CD4-positive, alpha-beta memory T cell (primary cell): ENCODE results near the gene NRXN2. TPM values are rescaled to one million over a fixed set of nuclear protein-coding genes. Genes with fewer than 3 reads are reported as not detected.

Experiments
- CTCF ChIA-PET: fragments of 350-600 bp; sonication (Branson Sonifier 250); formaldehyde crosslinking; loops from one replicate; lab custom pipeline; 2021; ENCODE audit warnings: inconsistent platforms; ENCODE audit not compliant: partially characterized antibody; lab: Charles Lee
- POLR2A ChIA-PET: fragments of 350-600 bp; sonication (Branson Sonifier 250); formaldehyde crosslinking; loops from one replicate; lab custom pipeline; 2021; ENCODE audit not compliant: partially characterized antibody; lab: Charles Lee
- DNase-seq, 5 donors: peaks; one replicate each; pipeline versions ENCODE4 v3.0.0 to v3.0.0-alpha.2; 2020 to 2022; ENCODE audit warnings: mixed read lengths in 1 of 5
- H3K27ac ChIP-seq: one replicate; pipeline ENCODE4 v1.7.0; 2013; ENCODE audit warnings: low read depth, low read length
- H3K27me3 ChIP-seq: 2 replicates; pipeline ENCODE4 v1.7.0; 2013; ENCODE audit warnings: mild to moderate bottlenecking, low read length, moderate library complexity; ENCODE audit not compliant: insufficient read depth
- H3K36me3 ChIP-seq: 2 replicates; pipeline ENCODE4 v1.7.0; 2013; ENCODE audit warnings: mild to moderate bottlenecking, low read length, moderate library complexity; ENCODE audit not compliant: insufficient read depth
- H3K4me1 ChIP-seq: 2 replicates; pipeline ENCODE4 v1.7.0; 2013; ENCODE audit warnings: mild to moderate bottlenecking, low read length, moderate library complexity; ENCODE audit not compliant: insufficient read depth
- H3K4me3 ChIP-seq, 2 donors: one replicate each; pipeline ENCODE4 v1.7.0; 2013; ENCODE audit warnings: low read length in 2 of 2, mild to moderate bottlenecking in 1 of 2
- H3K9me3 ChIP-seq, 2 donors: one replicate each; pipeline ENCODE4 v1.7.0; 2013; ENCODE audit warnings: low read length in 2 of 2, control low read depth in 1 of 2; ENCODE audit not compliant: control insufficient read depth in 1 of 2
- H3K27ac Mint-ChIP-seq, 7 donors: one replicate each; pipeline ENCODE4 v1.8.0; 2020 to 2021; ENCODE audit warnings: mixed read lengths in 7 of 7, mild to moderate bottlenecking in 6 of 7, inconsistent platforms in 3 of 7, moderate library complexity in 3 of 7
- H3K27me3 Mint-ChIP-seq, 2 donors: one replicate each; pipeline ENCODE4 v1.8.0; 2020 to 2021; ENCODE audit warnings: mixed read lengths in 2 of 2
- H3K36me3 Mint-ChIP-seq, 2 donors: one replicate each; pipeline ENCODE4 v1.8.0; 2020 to 2021; ENCODE audit warnings: mixed read lengths in 2 of 2, inconsistent platforms in 1 of 2, mild to moderate bottlenecking in 1 of 2
- H3K4me1 Mint-ChIP-seq, 4 donors: one replicate each; pipeline ENCODE4 v1.8.0; 2020 to 2021; ENCODE audit warnings: mixed read lengths in 4 of 4, mild to moderate bottlenecking in 1 of 4
- H3K4me3 Mint-ChIP-seq, 8 donors: one replicate each; pipeline ENCODE4 v1.8.0; 2020 to 2021; ENCODE audit warnings: mixed read lengths in 8 of 8, mild to moderate bottlenecking in 7 of 8, moderate library complexity in 6 of 8, inconsistent platforms in 3 of 8
- H3K9me3 Mint-ChIP-seq, 8 donors: one replicate each; pipeline ENCODE4 v1.8.0; 2020 to 2021; ENCODE audit warnings: mixed read lengths in 8 of 8, mild to moderate bottlenecking in 5 of 8, inconsistent platforms in 3 of 8, moderate library complexity in 1 of 8
- intact Hi-C: fragments of 100-400 bp; cut with micrococcal nuclease; formaldehyde crosslinking; loops from one replicate; pipeline ENCODE4 v1.15.1; 2023
- polyA plus RNA-seq, 2 donors: library from polyadenylated mRNA; unstranded; fragments of 300-500 nt; fragmentation: Illumina TruSeq; gene quantifications; one replicate each; pipeline ENCODE4 v1.2.3, GENCODE V29; 2021
- total RNA-seq, 2 experiments: library from RNA; stranded (reverse); gene quantifications; one replicate each; pipeline ENCODE4 v1.2.3, GENCODE V29; 2021

NRXN2 gene
- total and polyA plus RNA-seq, 4 experiments from 2014 or later: 0.30 TPM; not detected in 3

GRCh38 chr11:64571050-64571409 lies 152.0 kb downstream of the NRXN2 start:
- DNase-seq: no peak
- H3K9me3 Mint-ChIP-seq: no peaks in the 10 kb centered on the region
- intact Hi-C loops: no loop called here
- H3K4me3 Mint-ChIP-seq: no peak overlapping the region
- H3K27me3 Mint-ChIP-seq: peaks cover 4 to 9% of the 10 kb centered on the region in 2 donors
- H3K36me3 Mint-ChIP-seq: no peaks in the 10 kb centered on the region
- no peak overlapping the region for H3K4me3 ChIP-seq
- H3K27ac Mint-ChIP-seq: no peak overlapping the region
- no peaks in the 10 kb centered on the region for H3K27me3 ChIP-seq
- CTCF ChIA-PET: no interaction called here
- H3K4me1 ChIP-seq: no peaks in the 10 kb centered on the region
- no peaks in the 10 kb centered on the region for H3K36me3 ChIP-seq
- no peak overlapping the region for H3K27ac ChIP-seq
- POLR2A ChIA-PET: no interaction called here
- peaks cover 0 to 4% (median 0%) of the 10 kb centered on the region in 4 donors for H3K4me1 Mint-ChIP-seq
- H3K9me3 ChIP-seq: no peaks in the 10 kb centered on the region

- H3K9me3 Mint-ChIP-seq: no peaks in the 10 kb centered on the region
- Histone ChIP-seq H3K27ac (no peak overlapping the region), H3K27me3 (no peaks in the 10 kb centered on the region), H3K9me3 (no peaks in the 10 kb centered on the region), H3K4me3 (no peak overlapping the region), H3K4me1 (no peaks in the 10 kb centered on the region), H3K36me3 (no peaks in the 10 kb centered on the region)
- ChIA-PET POLR2A (no interaction called here), CTCF (no interaction called here)
- H3K27me3 Mint-ChIP-seq: peaks cover 4 to 9% of the 10 kb centered on the region in 2 donors
- peaks cover 0 to 4% (median 0%) of the 10 kb centered on the region in 4 donors for H3K4me1 Mint-ChIP-seq
- DNase-seq: no peak
- H3K36me3 Mint-ChIP-seq: no peaks in the 10 kb centered on the region
- intact Hi-C loops: no loop called here
- no peak overlapping the region for H3K4me3 Mint-ChIP-seq
- no peak overlapping the region for H3K27ac Mint-ChIP-seq
These were observed 152.7 kb downstream of the NRXN2 start for GRCh38 chr11:64570341-64570740.

- Mint-ChIP-seq H3K27ac (no peak overlapping the region), H3K4me3 (no peak overlapping the region), H3K27me3 (peaks cover 6 to 9% of the 10 kb centered on the region in 2 donors), H3K4me1 (peaks cover 0 to 4% (median 0%) of the 10 kb centered on the region in 4 donors), H3K36me3 (no peaks in the 10 kb centered on the region), H3K9me3 (no peaks in the 10 kb centered on the region)
- CTCF ChIA-PET: no interaction called here
- no peaks in the 10 kb centered on the region for H3K27me3 ChIP-seq
- intact Hi-C loops: no loop called here
- no peaks in the 10 kb centered on the region for H3K4me1 ChIP-seq
- H3K4me3 ChIP-seq: no peak overlapping the region
- no peak overlapping the region for H3K27ac ChIP-seq
- POLR2A ChIA-PET: no interaction called here
- no peaks in the 10 kb centered on the region for H3K9me3 ChIP-seq
- no peaks in the 10 kb centered on the region for H3K36me3 ChIP-seq
- DNase-seq: no peak
These were observed 153.6 kb downstream of the NRXN2 start for GRCh38 chr11:64569300-64569970.

- Histone ChIP-seq H3K4me3 (no peak overlapping the region), H3K36me3 (no peaks in the 10 kb centered on the region), H3K27ac (no peak overlapping the region), H3K27me3 (no peaks in the 10 kb centered on the region), H3K9me3 (no peaks in the 10 kb centered on the region), H3K4me1 (no peaks in the 10 kb centered on the region)
- Mint-ChIP-seq H3K9me3 (no peaks in the 10 kb centered on the region), H3K27ac (no peak overlapping the region), H3K27me3 (peaks cover 6 to 9% of the 10 kb centered on the region in 2 donors), H3K4me1 (peaks cover 0 to 4% (median 0%) of the 10 kb centered on the region in 4 donors), H3K36me3 (no peaks in the 10 kb centered on the region), H3K4me3 (no peak overlapping the region)
- ChIA-PET CTCF (no interaction called here), POLR2A (no interaction called here)
- intact Hi-C loops: no loop called here
- no peak for DNase-seq
These were observed 154.3 kb downstream of the NRXN2 start for GRCh38 chr11:64568584-64569140.

- CTCF ChIA-PET: no interaction called here
- H3K4me3 ChIP-seq: no peak overlapping the region
- H3K9me3 ChIP-seq: no peaks in the 10 kb centered on the region
- no peaks in the 10 kb centered on the region for H3K27me3 ChIP-seq
- H3K4me1 ChIP-seq: no peaks in the 10 kb centered on the region
- Mint-ChIP-seq H3K9me3 (no peaks in the 10 kb centered on the region), H3K27me3 (peaks cover 6 to 9% of the 10 kb centered on the region in 2 donors), H3K4me3 (no peak overlapping the region), H3K27ac (no peak overlapping the region), H3K4me1 (peaks cover 0 to 4% (median 0%) of the 10 kb centered on the region in 4 donors), H3K36me3 (no peaks in the 10 kb centered on the region)
- DNase-seq: no peak
- no peak overlapping the region for H3K27ac ChIP-seq
- no peaks in the 10 kb centered on the region for H3K36me3 ChIP-seq
- intact Hi-C loops: no loop called here
- POLR2A ChIA-PET: no interaction called here
These were observed 154.9 kb downstream of the NRXN2 start for GRCh38 chr11:64568041-64568571.

- Mint-ChIP-seq H3K9me3 (no peaks in the 10 kb centered on the region), H3K27ac (peak overlapping the region in 2 of 7 donors; percentile 55 to 72), H3K27me3 (peaks cover 2 to 4% of the 10 kb centered on the region in 2 donors), H3K36me3 (no peaks in the 10 kb centered on the region), H3K4me1 (peaks cover 0 to 4% (median 0%) of the 10 kb centered on the region in 4 donors), H3K4me3 (no peak overlapping the region)
- POLR2A ChIA-PET: no interaction called here
- CTCF ChIA-PET: no interaction called here
- no peaks in the 10 kb centered on the region for H3K4me1 ChIP-seq
- no peak overlapping the region for H3K4me3 ChIP-seq
- no peak overlapping the region for H3K27ac ChIP-seq
- H3K9me3 ChIP-seq: no peaks in the 10 kb centered on the region
- intact Hi-C loops: no loop called here
- DNase-seq: no peak
- no peaks in the 10 kb centered on the region for H3K27me3 ChIP-seq
- no peaks in the 10 kb centered on the region for H3K36me3 ChIP-seq
These were observed 155.8 kb downstream of the NRXN2 start for GRCh38 chr11:64566915-64567891.
